OCI-LY7 (cell line): ENCODE measurements around the gene CDC42SE1. TPM values are rescaled to one million over a fixed set of nuclear protein-coding genes. Genes with fewer than 3 reads are reported as not detected.

Source experiments
- BruUV-seq: library from RNA; stranded (reverse); fragments of 400-500 nt; replicated peaks from 2 replicates; lab custom pipeline; 2021; lab: Mats Ljungman, UMichigan
- CTCF ChIA-PET: fragments of 300-600 bp; sonication (Branson Sonifier 250); formaldehyde crosslinking; loops from one replicate; lab custom pipeline; 2022; ENCODE audit warnings: antibody characterized with exemption; ENCODE audit not compliant: unreplicated experiment; lab: Charles Lee
- POLR2A ChIA-PET: fragments of 300-600 bp; sonication (Branson Sonifier 250); formaldehyde crosslinking; loops from one replicate; lab custom pipeline; 2022; ENCODE audit warnings: antibody characterized with exemption; lab: Charles Lee
- DNase-seq: peaks from one replicate; pipeline ENCODE4 v3.0.0-alpha.2; 2015; ENCODE audit warnings: low spot score
- H2AFZ ChIP-seq: fragments of 200-600 bp; sonication (generic), shearing (Covaris generic); 2 replicates; pipeline ENCODE4 v1.6.1; 2014; ENCODE audit warnings: mild to moderate bottlenecking, antibody characterized with exemption, low read length, moderate library complexity
- H3K27ac ChIP-seq: fragments of 200-600 bp; sonication (generic); 2 replicates; pipeline ENCODE4 v1.5.1; 2014; ENCODE audit warnings: mixed run types, low read depth, mild to moderate bottlenecking, moderate library complexity, low read length, inconsistent platforms; ENCODE audit not compliant: poor library complexity, severe bottlenecking
- H3K36me3 ChIP-seq: fragments of 200-600 bp; sonication (generic); 2 replicates; pipeline ENCODE4 v1.6.1; 2014; ENCODE audit warnings: mild to moderate bottlenecking, antibody characterized with exemption, low read length, moderate library complexity, mixed read lengths; ENCODE audit not compliant: insufficient read depth
- H3K4me1 ChIP-seq: fragments of 200-600 bp; sonication (generic); 2 replicates; pipeline ENCODE4 v1.5.1; 2014; ENCODE audit warnings: mild to moderate bottlenecking, low read length; ENCODE audit not compliant: insufficient read depth, poor library complexity, severe bottlenecking
- H3K4me2 ChIP-seq: fragments of 200-600 bp; sonication (generic); 2 replicates; pipeline ENCODE4 v1.6.1; 2014; ENCODE audit warnings: mild to moderate bottlenecking, low read length
- H3K4me3 ChIP-seq: fragments of 200-600 bp; sonication (generic); 2 replicates; pipeline ENCODE4 v1.5.1; 2014; ENCODE audit warnings: mild to moderate bottlenecking, low read depth, low read length; ENCODE audit not compliant: poor library complexity, severe bottlenecking
- H3K79me2 ChIP-seq: fragments of 200-600 bp; sonication (generic); 2 replicates; pipeline ENCODE4 v1.6.1; 2016; ENCODE audit warnings: low read depth, mild to moderate bottlenecking, low read length, moderate library complexity, mixed read lengths; ENCODE audit not compliant: insufficient read depth
- H3K9me2 ChIP-seq: fragments of 200-600 bp; sonication (generic); 2 replicates; pipeline ENCODE4 v1.6.1; 2016; ENCODE audit warnings: mild to moderate bottlenecking, low read length, mixed read lengths; ENCODE audit not compliant: insufficient read depth
- H3K9me3 ChIP-seq: fragments of 200-600 bp; sonication (generic); 2 replicates; pipeline ENCODE4 v1.6.1; 2014; ENCODE audit warnings: mild to moderate bottlenecking, mixed run types, low read length, mixed read lengths
- H4K20me1 ChIP-seq: fragments of 200-600 bp; sonication (generic); 2 replicates; pipeline ENCODE4 v1.6.1; 2014; ENCODE audit warnings: mild to moderate bottlenecking, antibody characterized with exemption, low read length, moderate library complexity, mixed read lengths; ENCODE audit not compliant: insufficient read depth
- CTCF ChIP-seq: fragments of 200-600 bp; sonication (generic); conservative IDR thresholded peaks from 2 replicates; pipeline ENCODE4 v1.5.1; 2014; ENCODE audit warnings: mild to moderate bottlenecking, antibody characterized with exemption, low read length, moderate library complexity, mixed read lengths
- EZH2phosphoT487 ChIP-seq: fragments of 200-600 bp; sonication (generic); IDR thresholded peaks from 2 replicates; pipeline ENCODE4 v1.6.1; 2018; ENCODE audit warnings: low read depth, borderline replicate concordance, mild to moderate bottlenecking, mixed run types, antibody characterized with exemption, low read length, moderate library complexity, mixed read lengths
- intact Hi-C: fragments of 100-400 bp; cut with micrococcal nuclease; formaldehyde crosslinking; loops from one replicate; pipeline ENCODE4 v1.10.0; 2022; ENCODE audit not compliant: unreplicated experiment
- total RNA-seq, 2 experiments: library from RNA; depleted of rRNA in 1 of 2; stranded (reverse); fragments of >200 nt in 1 of 2; shearing (Covaris generic) in 1 of 2; gene quantifications; 2 replicates each; pipeline ENCODE4 v1.2.3, GENCODE V29; 2014 to 2022

CDC42SE1 gene
- total RNA-seq, 2 experiments from 2014 or later = 48.2 to 63.3 TPM

DNA sequence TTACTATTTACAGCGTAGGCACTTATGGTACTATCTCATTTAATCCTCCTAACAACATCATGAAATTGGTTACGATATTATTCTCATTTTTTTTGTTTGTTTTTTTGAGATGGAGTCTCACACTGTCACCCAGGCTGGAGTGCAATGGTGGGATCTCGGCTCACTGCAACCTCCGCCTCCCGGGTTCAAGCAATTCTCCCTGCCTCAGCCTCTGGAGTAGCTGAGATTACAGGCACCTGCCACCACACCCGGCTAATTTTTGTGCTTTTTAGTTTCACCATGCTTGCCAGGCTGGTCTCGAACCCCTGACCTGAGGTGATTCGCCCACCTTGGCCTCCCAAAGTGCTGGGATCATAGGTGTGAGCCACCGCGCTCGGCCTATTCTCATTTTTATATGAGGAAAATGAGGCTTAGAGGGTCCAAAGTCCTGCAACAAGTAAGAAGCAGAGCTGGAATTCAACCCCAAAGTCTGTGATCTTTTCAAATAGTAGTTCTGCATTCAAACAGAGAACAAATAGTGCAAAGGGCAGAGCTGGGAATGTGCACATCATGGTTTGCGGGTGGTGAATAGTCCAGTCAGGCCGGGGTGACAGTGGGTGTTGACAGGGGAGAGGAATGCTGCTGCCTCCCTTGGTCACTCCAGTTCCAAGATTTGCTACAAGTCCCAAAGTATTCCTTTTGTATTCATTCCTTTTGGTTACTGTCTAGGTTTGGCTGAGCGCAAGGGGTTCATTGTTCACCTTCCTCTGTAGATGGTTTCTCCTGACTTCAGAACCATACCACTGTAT lies 46.5 kb downstream of the CDC42SE1 start:
- POLR2A ChIA-PET = interaction anchor here (0.6 kb wide), 1 partner anchor 37 kb away, joined by 4 read pairs; no protein-coding TSS in a partner anchor

GRCh38 chr1:151011154-151011850 lies 48.1 kb downstream of the CDC42SE1 start:
- POLR2A ChIA-PET = no interaction called here
- Histone ChIP-seq H4K20me1 (no peaks in the 10 kb centered on the region), H3K36me3 (no peaks in the 10 kb centered on the region), H3K4me3 (no peak overlapping the region), H2AFZ (no peak overlapping the region), H3K4me1 (peaks cover 26% of the 10 kb centered on the region), H3K4me2 (no peak overlapping the region), H3K9me2 (no peaks in the 10 kb centered on the region), H3K27ac (no peak overlapping the region), H3K79me2 (peaks cover 17% of the 10 kb centered on the region; the same call in 1 of the 2 replicates), H3K9me3 (no peaks in the 10 kb centered on the region)
- no TSS peak for BruUV-seq
- TF ChIP-seq EZH2phosphoT487 = no peak
- TF ChIP-seq CTCF = no peak
- no peak for DNase-seq
- CTCF ChIA-PET = no interaction called here
- intact Hi-C loops = no loop called here

More for the DNA sequence above, 46.5 kb downstream of the CDC42SE1 start:
- Histone ChIP-seq H4K20me1 (no peaks in the 10 kb centered on the region), H3K79me2 (peaks cover 17% of the 10 kb centered on the region; the same call in 1 of the 2 replicates), H3K9me3 (no peaks in the 10 kb centered on the region), H3K4me2 (no peak overlapping the region), H3K9me2 (no peaks in the 10 kb centered on the region), H2AFZ (no peak overlapping the region), H3K4me3 (no peak overlapping the region), H3K27ac (no peak overlapping the region), H3K36me3 (peaks cover 2% of the 10 kb centered on the region; the same call in 1 of the 2 replicates), H3K4me1 (peaks cover 10% of the 10 kb centered on the region)
- CTCF ChIA-PET = no interaction called here
- no peak for DNase-seq
- intact Hi-C loops = no loop called here
- no TSS peak for BruUV-seq
- no peak for TF ChIP-seq EZH2phosphoT487
- no peak for TF ChIP-seq CTCF

DNA sequence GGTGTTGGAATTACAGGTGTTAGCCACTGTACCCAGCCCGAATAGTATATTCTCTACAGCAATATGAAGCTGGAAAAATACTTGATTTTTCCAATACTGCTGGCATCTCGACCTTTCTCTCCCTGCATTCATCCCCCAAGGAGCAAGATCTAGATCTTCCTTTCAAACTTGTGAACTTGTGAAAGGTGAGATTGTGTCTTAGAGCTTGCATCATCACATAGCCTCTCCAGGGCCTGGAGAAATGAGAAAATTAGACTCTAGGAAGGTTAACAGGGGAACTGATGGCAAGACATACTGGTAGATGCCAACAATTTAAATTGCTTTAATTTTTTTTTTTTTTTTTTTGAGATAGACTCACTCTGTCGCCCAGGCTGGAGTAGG lies 49.1 kb downstream of the CDC42SE1 start:
- intact Hi-C loops = no loop called here
- ChIA-PET POLR2A (no interaction called here), CTCF (no interaction called here)
- H3K27ac ChIP-seq = no peak overlapping the region
- H2AFZ ChIP-seq = no peak overlapping the region
- peaks cover 17% of the 10 kb centered on the region; the same call in 1 of the 2 replicates for H3K79me2 ChIP-seq
- H3K4me1 ChIP-seq = peaks cover 36% of the 10 kb centered on the region
- TF ChIP-seq EZH2phosphoT487 (no peak), CTCF (no peak)
- BruUV-seq = no TSS peak
- H3K9me3 ChIP-seq = no peaks in the 10 kb centered on the region
- H3K4me2 ChIP-seq = no peak overlapping the region
- H3K4me3 ChIP-seq = no peak overlapping the region
- no peak for DNase-seq
- H3K9me2 ChIP-seq = no peaks in the 10 kb centered on the region
- no peaks in the 10 kb centered on the region for H3K36me3 ChIP-seq
- H4K20me1 ChIP-seq = no peaks in the 10 kb centered on the region
